C4-2B (cell line): ENCODE data around the gene VAC14.

Source experiments
- H3K27ac ChIP-seq: fragments of 450-650 bp; 2 replicates; pipeline ENCODE4 v1.5.1; 2017
- CTCF ChIP-seq: fragments of 450-650 bp; conservative IDR thresholded peaks from 2 replicates; pipeline ENCODE4 v1.5.1; 2017; ENCODE audit warnings: mild to moderate bottlenecking
- ZFX ChIP-seq: fragments of 450-650 bp; IDR thresholded peaks from 2 replicates; pipeline ENCODE4 v1.6.1; 2017

VAC14 gene

GRCh38 chr16:70659953-70660671 is 140.8 kb downstream of the VAC14 start:
- no peak overlapping the region for H3K27ac ChIP-seq

GRCh38 chr16:70659546-70659945 is 141.4 kb downstream of the VAC14 start:
- TF ChIP-seq CTCF: no peak
- no peak for TF ChIP-seq ZFX
- H3K27ac ChIP-seq: no peak overlapping the region

More at GRCh38 chr16:70659953-70660671, 140.8 kb downstream of the VAC14 start:
- no peak for TF ChIP-seq ZFX
- TF ChIP-seq CTCF: no peak

- no peak overlapping the region for H3K27ac ChIP-seq
- no peak for TF ChIP-seq ZFX
- TF ChIP-seq CTCF: no peak
Measured at GRCh38 chr16:70658921-70659320, 142.0 kb downstream of the VAC14 start.

DNA sequence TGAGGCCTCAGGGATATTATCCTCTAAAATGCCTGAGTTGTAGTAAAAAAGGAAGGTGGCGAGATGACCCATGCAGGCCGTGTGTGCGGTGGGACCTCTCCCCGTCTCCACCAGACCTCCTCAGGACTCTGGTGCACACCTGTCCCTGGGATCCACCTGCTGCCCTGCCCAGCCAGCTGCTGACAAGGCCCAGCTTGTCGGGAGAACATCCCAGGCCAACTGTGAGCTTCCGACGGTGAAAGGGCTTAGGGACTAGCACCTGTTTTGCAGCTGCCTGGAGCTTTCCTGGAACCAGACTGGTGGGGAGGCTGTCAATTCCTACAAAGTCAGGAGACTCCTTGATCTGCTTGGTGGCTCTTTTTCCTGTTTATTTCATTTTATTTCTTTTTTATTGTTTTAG is 143.0 kb downstream of the VAC14 start:
- no peak overlapping the region for H3K27ac ChIP-seq
- TF ChIP-seq ZFX (no peak), CTCF (no peak)

DNA sequence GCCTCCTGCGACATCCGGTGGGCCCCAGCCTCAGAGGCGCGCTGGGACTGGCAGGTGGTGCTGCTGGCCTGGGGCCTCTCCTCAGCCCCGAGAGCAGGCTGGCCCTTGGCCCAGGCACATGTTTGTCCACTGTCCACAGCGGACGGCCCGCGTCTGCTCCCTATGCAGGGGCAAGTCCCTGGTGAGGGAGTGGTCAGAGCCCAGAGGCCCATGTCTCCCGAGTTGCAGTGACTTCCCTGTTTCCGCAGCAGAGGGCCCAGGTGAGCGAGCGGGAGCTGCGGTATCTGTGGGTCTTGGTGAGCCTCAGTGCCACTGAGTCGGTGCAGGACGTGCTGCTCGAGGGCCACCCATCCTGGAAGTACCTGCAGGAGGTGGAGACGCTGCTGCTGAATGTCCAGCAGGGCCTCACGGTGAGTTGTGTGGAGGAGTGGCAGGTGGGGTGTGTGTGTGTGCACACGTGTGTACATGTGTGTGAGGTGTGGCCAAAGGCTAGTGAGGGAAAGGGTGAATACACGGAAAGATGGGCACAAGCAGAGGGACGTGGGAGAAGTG is 144.2 kb downstream of the VAC14 start:
- no peak overlapping the region for H3K27ac ChIP-seq
- no peak for TF ChIP-seq ZFX
- TF ChIP-seq CTCF: no peak

DNA sequence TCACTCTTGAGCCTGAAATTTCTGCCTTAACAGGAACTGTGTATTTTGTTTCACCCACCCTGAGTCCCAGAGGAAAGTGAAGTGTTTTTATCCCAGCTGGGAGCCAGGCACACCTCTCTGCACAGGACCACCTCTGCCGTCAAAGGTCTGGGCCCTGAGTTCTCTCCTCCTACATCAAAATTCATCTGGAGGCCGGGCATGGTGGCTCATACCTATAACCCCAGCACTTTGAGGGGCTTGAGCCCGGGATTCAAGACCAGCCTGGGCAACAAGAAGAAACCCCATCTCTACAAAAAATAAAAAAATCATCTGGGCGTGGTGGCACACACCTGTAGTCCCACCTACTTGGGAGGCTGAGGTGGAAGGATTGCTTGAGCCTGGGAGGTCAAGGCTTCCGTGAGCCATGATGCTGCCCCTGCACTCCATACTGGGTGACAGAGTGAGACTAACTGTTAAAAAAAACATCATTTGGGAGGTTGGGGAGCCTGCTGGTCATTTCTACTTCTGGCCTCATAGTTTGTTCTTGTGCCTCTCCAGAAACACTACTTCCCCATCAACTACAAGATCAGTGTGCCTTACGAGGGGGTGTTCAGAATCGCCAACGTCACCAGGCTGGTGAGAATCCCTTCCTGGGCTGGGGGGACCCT is 144.8 kb downstream of the VAC14 start:
- TF ChIP-seq ZFX: no peak
- no peak for TF ChIP-seq CTCF
- H3K27ac ChIP-seq: no peak overlapping the region
